GM18909 (cell line): ENCODE data around the gene THNSL1.
A peak's percentile ranks its signal among the peaks of the same experiment; 100 is the strongest.
"Not testable (repeated sequence)": the region's sequence is repeated elsewhere in the genome, so short reads cannot be mapped to it uniquely, and the experiment has no call there.

Source experiments
- ATAC-seq: cut with Tn5 transposase; IDR thresholded peaks from one replicate; pipeline ENCODE4 v1.9.1; 2021; ENCODE audit warnings: mild to moderate bottlenecking; ENCODE audit not compliant: unreplicated experiment, poor library complexity

THNSL1 gene, protein sequence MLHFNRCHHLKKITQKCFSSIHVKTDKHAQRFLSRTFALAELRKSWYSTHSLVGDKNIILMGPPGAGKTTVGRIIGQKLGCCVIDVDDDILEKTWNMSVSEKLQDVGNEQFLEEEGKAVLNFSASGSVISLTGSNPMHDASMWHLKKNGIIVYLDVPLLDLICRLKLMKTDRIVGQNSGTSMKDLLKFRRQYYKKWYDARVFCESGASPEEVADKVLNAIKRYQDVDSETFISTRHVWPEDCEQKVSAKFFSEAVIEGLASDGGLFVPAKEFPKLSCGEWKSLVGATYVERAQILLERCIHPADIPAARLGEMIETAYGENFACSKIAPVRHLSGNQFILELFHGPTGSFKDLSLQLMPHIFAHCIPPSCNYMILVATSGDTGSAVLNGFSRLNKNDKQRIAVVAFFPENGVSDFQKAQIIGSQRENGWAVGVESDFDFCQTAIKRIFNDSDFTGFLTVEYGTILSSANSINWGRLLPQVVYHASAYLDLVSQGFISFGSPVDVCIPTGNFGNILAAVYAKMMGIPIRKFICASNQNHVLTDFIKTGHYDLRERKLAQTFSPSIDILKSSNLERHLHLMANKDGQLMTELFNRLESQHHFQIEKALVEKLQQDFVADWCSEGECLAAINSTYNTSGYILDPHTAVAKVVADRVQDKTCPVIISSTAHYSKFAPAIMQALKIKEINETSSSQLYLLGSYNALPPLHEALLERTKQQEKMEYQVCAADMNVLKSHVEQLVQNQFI

DNA sequence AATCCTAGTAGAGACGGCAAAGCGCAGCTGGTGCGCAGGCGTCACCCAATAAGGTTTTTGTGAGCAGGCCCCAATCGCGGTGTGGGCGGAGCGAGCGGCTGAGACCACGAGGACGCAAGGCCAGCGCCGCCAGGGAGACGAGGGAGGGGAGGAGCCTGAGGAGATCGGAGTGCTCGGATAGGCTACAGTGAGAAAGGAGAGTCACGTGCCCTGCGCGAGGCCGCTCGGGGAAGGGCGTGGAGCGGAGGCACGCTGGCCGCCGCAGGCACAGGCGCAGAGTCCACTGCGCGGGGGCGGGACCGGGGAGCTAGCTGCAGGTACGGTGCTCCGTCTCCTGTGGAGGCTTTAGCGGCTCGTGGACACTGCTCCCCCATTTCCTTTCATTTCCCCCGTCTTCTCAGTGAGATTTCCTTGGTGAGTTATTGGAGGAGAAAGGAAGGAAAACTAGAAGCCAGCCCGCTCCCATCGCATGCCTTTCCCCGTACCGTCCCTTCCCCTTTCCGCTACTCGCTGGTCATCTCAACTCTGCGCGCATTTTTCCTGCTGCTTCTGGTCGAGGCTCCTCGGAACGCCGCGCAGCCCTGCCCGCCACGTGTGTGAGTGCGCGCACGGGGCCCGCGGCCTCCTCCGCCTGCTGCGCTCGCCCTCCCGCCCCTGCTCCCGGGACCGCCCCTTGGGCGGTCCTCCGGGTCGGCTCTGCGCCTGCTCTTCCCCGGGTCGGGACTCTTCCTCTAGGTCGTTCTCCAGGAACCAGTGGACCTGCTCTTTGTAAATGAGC lies at the start of gene THNSL1:
Gene THNSL1 (plus strand): TSS at position 237 of the 778 bp plus-strand sequence. CDS start 6,612 bp downstream, outside the sequence.
- peak; percentile 99 for ATAC-seq

DNA sequence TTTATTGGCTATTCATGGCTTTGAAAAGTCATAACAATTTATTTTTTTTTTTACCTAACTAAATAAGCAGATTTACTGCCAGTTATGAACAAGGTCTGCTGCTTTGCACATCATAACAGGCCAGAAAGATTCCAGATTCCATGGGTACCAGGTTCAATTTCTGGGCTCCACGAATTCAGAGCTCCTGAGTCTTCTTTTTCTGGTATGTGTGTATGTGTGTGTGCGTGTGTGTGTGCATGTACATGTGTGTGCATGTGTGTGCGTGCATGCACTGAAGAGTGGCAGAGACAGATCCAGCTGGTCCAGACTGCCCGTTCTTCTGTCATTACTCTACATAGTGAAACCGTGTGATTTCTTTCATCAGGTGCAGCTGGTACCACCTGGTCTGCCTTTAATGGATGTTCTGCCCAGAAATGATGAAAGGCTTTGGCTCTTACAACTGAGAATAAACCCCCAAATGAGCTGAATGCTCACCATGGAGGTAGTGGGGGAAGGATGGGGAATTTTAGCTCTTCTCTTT lies 49.4 kb upstream of the THNSL1 start:
- ATAC-seq = no peak

DNA sequence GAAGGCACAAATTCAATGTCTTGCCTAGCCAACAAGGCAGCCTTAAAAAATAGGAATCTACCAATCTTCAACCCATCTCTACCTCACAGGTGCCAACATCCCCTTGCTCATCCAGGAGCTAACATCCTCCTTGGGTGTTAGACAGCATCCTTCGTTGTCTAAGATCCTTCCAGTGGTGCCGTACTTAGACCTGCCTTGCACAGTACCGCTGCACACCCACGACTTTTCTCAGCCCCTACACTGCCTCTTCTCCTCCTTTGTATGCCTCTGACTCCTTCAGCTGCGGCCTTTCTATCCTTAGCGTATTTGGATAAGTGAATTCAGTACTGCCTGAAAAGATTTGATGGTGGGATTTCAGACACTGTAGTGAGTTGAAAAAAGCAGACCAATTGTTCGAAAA lies 48.1 kb upstream of the THNSL1 start:
- no peak for ATAC-seq

DNA sequence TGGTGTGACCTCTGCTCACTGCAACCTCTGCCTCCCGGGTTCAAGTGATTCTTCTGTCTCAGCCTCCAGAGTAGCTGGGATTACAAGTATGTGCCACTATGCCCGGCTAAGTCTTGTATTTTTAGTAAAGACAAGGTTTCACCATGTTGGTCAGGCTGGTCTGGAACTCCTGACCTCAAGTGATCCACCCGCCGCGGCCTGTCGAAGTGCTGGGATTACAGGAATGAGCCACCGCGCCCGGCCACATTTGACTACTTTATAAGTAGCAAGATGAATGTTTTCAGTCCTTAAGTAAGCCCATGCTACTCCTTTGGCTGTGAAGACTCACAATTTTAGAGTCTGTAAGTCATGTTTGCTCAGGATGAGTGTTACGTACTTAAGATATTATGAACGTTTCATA lies 47.5 kb upstream of the THNSL1 start:
- not testable (repeated sequence) for ATAC-seq

DNA sequence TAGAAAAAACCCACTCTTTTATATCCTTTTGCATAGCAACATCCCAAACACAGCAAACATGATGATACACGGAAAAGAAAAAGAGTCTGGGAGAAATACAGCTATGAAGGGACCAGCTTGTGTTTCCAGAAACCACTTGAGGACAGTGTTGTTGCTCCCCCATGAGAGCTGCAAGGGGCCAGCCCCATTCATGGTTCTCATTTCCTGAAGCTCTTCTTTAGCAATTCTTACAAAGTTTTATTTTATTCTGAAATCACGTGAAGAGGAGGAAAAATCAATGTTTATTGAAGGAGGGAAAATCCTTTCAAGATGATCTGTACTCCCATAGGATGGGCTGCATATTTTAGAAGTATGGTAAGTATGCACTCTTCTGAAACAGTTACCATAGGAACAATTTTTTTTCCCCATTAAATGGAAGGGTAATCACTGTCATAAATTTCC lies 46.6 kb upstream of the THNSL1 start:
- no peak for ATAC-seq

DNA sequence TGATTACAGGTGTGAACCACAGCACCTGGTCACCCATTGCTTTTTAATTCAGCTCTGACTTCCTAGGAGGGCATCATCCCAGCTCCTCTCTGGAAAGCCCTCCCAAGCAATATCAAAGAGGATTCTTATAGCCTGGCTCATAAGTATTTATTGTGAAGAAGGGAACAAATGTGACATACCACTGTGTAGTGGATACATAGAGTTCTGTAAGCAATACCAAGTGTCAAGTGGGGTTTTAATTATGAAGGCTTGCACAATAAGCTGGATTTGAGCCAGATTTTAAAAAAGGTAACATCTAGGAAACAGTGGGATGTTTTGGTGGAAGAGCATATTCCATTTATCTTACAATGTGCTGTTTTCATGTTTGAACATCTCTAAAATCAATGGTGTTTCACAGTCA lies 45.0 kb upstream of the THNSL1 start:
- ATAC-seq = no peak

DNA sequence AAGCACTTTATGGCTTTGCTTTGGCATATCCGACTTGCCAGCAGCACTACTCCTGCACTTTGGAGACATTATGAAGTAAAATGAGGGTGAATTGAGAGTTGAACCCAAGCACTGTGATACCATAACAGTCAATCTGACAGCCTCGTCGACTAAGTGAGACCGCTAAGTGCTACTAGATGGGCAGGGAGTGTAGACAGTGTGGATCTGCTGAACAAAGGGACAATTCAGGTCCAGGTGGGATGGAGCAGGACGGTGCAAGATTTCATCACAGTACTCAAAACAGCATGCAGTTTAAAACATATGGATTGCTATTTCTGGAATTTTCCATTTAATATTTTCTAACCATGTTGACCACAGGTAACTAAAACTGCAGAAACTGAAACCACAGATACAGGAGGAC lies 43.2 kb upstream of the THNSL1 start:
- ATAC-seq = no peak

DNA sequence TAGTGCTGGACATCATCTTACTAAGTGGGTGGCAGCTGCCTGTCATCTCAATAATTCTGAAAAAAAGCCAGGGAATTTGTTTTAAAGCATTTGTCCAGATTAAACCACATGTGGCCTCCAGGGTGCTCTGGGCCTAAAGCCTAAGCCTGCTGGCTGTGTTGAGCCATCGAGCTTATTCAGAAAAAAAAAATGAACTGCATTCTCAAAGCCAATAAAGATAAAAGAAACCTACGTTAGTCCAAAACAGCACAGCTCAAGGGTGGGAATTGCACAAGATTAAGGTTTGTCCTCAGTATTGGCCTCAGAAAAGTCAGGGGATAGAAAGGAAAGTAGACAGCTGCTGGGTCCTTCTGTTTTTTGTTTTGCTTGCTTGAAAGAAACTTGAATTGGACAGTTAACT lies 41.4 kb upstream of the THNSL1 start:
- ATAC-seq = no peak

DNA sequence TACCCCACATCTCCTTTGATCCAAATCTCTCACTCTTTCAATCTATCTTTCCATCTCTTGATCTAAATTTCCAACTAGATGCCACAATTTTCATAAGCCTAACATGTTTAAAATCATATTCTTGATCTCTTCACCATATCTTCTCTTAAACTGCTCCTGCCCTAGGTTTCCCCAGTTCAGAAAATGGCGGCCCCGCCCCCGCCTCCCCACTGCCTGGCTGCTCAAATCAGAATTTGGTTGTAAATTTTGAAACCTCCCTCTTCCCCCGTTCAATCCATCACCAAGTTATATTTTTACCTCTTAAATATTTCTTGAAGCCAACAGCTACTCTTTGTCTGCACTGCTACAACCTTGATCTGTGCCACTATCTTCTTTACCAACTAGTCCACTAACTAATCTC lies 36.7 kb upstream of the THNSL1 start:
- ATAC-seq = no peak

DNA sequence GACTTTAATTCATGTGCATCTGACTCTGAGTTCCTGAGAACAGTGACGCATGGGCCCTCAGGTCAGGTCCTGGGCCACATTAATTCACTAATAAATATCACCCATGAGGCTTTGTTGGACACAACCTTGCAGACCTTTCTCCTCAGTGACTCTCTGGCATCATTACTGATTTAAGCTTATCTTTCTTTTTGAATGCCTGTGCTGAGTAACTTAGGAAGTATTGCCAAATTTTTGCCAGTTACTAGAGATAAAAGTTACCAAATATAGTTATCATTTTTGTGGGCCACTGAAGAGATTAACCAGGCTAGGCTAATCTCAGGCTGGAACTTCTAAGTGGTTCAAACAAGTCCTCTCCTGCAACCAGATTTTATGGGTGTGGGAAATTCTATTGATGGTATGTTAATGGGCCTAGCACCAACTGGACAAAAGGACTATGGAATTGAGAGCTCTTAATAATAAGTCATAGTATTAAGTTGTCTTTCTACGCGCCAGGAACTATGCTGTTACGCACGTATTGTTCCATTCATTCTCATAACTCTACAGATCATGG lies 35.2 kb upstream of the THNSL1 start:
- no peak for ATAC-seq

DNA sequence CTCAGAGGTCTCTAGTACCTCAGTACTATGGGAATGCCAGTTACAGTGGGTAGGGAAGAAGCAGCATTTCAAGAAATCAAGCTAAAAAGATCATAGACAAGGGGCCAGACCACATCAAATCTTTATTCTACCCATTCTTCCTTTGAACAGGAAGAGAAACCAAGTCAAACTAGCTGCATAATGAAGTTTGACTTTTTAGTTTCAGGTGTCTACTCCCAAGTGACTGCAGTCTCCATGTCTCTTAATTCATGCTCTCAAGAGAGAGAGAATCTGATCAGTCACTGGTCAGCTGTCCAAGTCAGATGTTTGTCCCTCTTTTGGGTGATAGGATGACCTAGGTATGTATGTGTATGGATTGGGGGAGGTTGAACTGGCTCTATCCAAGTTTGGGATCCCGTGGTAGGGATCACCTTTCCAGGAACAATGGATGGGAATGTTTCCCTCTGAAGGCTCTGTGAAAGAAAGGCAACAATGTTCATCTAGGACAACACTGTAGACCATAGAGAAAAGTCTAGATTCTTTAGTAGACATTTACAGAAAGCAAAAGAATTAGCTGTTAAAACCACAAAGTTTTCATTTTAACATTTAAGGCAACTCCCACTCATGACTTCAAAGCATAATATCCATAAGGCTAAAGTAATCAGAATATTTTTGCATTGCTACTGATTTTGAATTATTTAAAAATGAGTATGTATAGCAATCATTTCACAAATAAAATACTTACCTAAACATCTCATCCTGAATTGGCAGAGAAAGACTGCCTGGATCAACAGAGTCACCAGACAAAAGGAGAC lies 33.9 kb upstream of the THNSL1 start:
- ATAC-seq = no peak

DNA sequence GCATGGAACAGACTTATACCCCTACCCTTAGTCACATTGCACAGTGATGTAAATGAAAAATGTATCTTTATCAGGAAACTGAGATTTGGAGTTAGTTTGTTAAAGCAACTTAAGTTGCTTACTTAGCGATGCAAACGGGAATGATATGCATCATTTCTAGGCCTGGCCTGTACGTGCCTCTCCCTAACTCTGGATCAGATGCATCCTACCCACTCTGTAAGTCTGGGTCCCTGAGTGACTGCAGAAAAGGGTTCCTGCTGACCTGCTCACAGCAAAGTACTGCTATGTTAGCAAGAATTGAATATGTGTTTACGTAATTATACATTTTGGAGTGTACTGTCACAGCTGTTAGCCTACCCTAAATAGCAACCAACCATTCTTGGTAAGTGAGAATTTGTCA lies 33.3 kb upstream of the THNSL1 start:
- no peak for ATAC-seq

DNA sequence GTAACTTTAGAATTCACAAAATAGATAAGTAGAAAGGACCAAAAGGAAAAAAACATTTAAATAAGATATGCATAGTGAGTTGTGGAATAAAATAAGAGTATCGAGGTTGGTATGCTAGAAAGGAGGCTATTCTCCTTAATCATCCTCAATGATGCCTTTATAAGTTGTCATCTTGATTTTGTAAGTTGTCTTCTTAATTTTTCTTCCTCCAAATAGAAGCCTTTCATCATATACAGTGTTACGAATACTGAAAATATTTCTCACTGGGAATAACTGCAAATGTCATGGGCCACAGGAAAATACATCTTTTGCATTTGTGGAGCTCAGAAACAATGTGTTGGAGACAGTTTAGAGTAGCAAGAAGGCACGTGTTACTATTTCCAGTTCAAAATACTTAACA lies 32.5 kb upstream of the THNSL1 start:
- no peak for ATAC-seq

DNA sequence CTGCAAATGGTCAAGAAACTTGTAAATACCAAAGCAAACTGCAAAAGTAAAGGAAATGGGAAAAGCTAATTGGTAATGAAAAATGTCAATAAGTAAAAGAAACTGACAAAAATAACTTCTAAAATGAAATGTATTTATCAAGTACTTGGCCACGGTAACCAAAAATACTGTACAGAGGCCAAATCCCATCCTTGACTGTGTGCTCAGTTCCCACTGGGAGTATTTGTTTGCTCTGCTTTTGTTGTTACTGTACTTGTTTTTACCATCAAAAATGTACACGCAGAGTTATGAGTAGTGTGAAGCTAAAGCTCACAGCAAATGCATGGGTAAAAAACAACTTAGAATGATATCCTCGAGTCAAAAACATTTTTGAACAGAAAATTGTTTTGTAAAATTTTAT lies 31.5 kb upstream of the THNSL1 start:
- ATAC-seq = no peak

DNA sequence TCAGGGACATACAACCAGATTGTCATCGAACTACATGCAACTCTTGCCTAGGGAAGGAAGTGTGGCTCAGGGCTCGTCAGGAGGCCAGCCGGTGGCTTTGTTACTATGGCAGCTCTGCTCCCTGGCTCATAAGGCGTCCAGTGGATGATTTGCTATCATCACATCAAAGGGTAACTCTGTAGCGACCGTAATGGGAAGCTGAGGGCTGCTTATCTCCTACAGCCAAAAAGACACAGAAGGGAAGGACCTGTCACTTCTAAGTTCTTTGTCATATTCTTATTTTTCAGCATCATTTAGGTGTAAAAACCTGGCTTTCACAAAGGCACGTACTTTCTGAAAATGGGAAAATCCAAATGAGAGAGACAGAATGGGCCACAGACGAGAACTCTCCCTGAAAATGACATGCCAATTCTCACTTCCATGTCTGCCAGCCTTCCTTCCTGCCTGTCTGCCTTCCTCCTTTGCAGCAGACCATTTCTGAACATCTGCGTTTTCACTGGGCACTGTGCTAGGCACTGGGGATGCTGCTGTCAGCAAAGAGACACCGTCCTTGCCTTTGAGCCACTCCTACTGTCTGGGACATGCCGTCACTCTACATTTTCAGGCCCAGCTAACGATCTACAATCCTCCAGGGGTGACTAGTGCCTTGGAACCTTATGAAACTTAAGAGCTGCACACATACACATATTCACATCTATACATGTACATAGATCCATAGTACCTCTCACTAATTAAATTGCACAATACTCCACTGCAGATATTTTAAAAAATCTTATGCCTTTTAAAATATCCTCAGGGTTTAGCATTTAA lies 27.4 kb upstream of the THNSL1 start:
- ATAC-seq = no peak

DNA sequence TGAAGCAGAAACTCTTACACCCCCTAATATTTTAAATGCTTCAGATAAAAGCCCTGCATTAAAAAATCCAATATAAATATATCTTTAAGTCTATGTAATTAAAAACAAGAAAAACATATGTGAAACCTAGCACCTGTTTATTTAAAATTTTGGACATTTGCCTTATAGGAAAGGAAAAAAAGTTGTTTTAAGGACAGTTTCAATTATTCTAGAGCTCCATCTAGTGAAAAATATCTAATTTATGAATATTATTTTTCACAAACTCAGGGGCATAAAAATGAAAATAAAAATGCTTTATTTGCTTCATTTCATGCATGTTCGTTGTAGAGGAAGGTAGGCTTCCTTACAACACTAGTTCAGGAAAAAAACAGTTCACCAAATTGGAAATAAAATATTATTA lies 26.5 kb upstream of the THNSL1 start:
- no peak for ATAC-seq

DNA sequence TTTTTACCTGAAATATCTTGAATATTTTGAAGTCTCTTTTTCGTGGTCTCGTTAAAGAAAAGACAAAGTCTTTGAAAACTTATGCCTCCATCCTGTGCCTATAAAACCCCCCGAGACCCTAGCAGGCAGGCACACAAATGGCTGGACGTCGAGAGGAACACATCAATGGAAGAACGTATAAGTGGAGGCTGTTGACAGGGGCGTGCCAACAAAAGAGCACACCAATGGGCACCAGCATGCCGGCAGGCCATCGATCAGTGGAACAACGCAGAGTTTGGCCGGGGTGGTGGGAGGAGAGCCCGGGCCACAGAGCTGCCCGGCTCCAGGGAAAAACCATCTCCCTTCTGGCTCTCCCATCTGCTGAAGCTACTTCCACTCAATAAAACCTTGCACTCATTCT lies 25.1 kb upstream of the THNSL1 start:
- ATAC-seq = no peak

DNA sequence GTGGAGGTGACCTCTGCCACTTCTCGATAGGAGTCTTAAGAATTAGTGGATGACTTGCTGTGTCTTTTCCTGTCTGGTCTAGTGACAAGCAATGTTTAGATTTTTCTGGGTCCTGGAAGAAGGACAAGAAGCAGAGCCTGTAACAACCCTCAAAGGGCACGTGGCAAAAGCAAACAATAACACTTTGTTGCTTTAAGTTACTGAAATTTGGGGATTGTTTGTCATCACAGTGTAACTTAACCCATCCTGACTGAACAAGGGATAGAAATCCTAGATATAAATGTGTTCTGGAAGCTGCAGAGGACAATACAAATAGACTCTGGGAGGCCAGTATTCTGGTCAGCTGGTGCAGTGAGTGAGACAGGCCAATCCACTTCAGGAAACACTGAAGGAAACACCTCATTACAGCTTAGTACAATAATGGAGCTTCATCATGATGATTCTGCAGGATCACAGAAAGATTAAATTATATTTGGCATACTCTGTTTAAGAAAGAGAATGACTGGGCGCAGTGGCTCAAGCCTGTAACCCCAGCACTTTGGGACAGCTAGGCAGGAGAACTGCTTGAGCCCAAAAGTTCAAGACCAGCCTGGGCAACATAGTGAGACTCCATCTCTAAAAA lies 23.8 kb upstream of the THNSL1 start:
- no peak for ATAC-seq
